Epithelial cell of proximal tubule (primary cell): ENCODE data around the gene CHST10. TPM values are rescaled to one million over a fixed set of nuclear protein-coding genes. Genes with fewer than 3 reads are reported as not detected.

Experiments used
- DNase-seq: peaks from one replicate; pipeline ENCODE4 v3.0.0-alpha.2; 2011; ENCODE audit warnings: low read depth
- H3K4me3 ChIP-seq: 2 replicates; pipeline ENCODE4 v1.5.1; 2011; ENCODE audit warnings: low read depth, mild to moderate bottlenecking, low read length
- CTCF ChIP-seq: conservative IDR thresholded peaks from 2 replicates; pipeline ENCODE4 v1.5.1; 2012; ENCODE audit warnings: low read depth, mild to moderate bottlenecking, low read length
- total RNA-seq: library from RNA; depleted of rRNA; stranded (reverse); fragments of >200 nt; gene quantifications from 2 replicates; pipeline ENCODE4 v1.2.3, GENCODE V29; 2015

CHST10 gene
- total RNA-seq, 1 donor from 2014 or later, result 8.8 TPM

GRCh38 chr2:100425107-100425506, 7.6 kb upstream of the CHST10 start:
- DNase-seq, result no peak
- no peak overlapping the region for H3K4me3 ChIP-seq
- no peak for TF ChIP-seq CTCF

- TF ChIP-seq CTCF, result no peak
- H3K4me3 ChIP-seq, result no peak overlapping the region
- DNase-seq, result no peak
These were observed 6.9 kb upstream of the CHST10 start for GRCh38 chr2:100424277-100424875.

- TF ChIP-seq CTCF, result no peak
- no peak overlapping the region for H3K4me3 ChIP-seq
- no peak for DNase-seq
These were observed 6.2 kb upstream of the CHST10 start for GRCh38 chr2:100423631-100424030.

- H3K4me3 ChIP-seq, result no peak overlapping the region
- peak; percentile 74 for TF ChIP-seq CTCF
- no peak for DNase-seq
These were observed 5.0 kb upstream of the CHST10 start for GRCh38 chr2:100422320-100423055.

DNA sequence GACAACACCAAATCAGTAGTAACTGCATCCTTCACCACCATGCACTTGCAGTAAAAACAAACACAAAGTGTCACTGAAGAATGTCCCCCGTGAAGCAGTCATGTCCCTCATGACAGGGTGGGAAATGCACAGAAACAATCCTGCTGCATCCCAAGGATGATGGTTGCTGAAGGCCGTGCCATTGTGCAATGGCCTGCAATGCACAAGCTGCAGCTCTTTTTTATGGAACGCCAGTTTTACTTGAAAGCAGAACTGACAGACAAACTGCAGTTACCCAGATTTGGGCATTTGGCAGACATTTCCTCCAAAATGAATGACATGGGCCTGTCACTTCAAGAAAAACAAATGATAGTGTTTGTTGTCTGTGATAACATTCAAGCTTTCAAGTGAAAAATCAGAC, 2.4 kb upstream of the CHST10 start:
- no peak for DNase-seq
- TF ChIP-seq CTCF, result no peak
- H3K4me3 ChIP-seq, result no peak overlapping the region

- TF ChIP-seq CTCF, result no peak
- DNase-seq, result no peak
- H3K4me3 ChIP-seq, result no peak overlapping the region
These were observed 1.0 kb upstream of the CHST10 start for GRCh38 chr2:100418406-100418962.
